GM19238 (cell line): ENCODE measurements around the gene PDLIM7.
A peak's percentile ranks its signal among the peaks of the same experiment; 100 is the strongest.

Experiments used
- DNase-seq: peaks from one replicate; pipeline ENCODE4 v3.0.0; 2011; ENCODE audit warnings: low spot score; ENCODE audit not compliant: insufficient read length

The PDLIM7 gene

DNA sequence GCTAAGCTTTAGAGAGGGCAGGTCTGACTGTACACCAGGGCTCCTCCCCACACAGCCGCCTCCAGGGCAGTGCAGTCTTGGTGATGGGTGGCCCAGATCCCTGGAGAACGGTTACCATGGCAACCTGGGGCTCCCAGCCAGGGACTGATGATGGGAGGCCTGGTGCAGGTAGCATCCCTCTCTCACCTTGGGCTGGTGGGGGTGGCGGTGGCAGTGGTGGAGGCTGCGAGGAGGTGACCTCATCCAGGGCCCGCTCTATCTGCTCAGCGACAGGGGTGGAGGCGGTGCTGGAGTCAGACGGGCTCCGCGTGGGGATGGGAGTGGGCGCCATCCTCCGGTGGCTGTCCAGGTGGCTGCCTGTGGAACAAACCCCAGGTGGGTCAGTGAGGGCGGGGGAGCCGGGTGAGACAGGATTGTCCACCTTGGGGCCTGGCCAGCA is 38.5 kb downstream of the PDLIM7 start:
- no peak for DNase-seq

- no peak for DNase-seq
These were observed 39.3 kb downstream of the PDLIM7 start for GRCh38 chr5:177457852-177458681.

- peak; percentile 96 for DNase-seq
These were observed 40.2 kb downstream of the PDLIM7 start for GRCh38 chr5:177456976-177457851.

DNA sequence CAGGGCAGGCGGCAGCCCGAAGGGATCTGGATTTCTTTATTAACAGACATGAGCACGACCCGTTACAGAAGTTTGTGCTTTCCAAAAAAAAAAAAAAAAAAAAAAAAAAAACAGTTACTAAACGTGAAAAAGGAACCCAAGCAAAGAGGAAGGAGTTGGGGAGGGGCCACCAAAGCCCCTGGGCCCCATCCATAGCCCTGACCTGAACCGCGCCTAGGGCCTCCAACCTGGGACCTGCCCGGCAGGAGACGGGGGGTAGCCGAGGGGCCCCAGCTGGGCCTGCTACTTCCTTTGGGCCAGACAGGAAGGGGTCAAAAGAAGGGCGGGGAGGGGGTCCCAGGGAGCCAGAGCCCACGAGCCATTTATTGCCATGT is 40.8 kb downstream of the PDLIM7 start:
- no peak for DNase-seq

GRCh38 chr5:177455661-177456590 is 41.5 kb downstream of the PDLIM7 start:
- DNase-seq: peak; percentile 97

DNA sequence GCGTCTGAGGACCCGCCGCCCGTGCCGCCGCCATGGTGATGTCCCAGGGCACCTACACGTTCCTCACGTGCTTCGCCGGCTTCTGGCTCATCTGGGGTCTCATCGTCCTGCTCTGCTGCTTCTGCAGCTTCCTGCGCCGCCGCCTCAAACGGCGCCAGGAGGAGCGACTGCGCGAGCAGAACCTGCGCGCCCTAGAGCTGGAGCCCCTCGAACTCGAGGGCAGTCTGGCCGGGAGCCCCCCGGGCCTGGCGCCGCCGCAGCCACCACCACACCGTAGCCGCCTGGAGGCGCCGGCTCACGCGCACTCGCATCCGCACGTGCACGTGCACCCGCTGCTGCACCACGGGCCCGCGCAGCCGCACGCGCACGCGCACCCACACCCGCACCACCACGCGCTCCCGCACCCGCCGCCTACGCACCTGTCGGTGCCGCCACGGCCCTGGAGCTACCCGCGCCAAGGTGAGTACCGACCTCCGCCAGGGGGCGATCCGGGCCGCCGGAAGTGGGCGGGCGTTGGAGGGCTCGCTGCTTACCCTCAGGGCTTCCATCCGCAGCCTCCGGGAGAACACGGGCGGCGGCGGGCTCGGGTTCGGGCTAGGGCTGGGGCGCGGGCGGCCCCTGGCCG is 42.3 kb downstream of the PDLIM7 start:
- peak; percentile 93 for DNase-seq

DNA sequence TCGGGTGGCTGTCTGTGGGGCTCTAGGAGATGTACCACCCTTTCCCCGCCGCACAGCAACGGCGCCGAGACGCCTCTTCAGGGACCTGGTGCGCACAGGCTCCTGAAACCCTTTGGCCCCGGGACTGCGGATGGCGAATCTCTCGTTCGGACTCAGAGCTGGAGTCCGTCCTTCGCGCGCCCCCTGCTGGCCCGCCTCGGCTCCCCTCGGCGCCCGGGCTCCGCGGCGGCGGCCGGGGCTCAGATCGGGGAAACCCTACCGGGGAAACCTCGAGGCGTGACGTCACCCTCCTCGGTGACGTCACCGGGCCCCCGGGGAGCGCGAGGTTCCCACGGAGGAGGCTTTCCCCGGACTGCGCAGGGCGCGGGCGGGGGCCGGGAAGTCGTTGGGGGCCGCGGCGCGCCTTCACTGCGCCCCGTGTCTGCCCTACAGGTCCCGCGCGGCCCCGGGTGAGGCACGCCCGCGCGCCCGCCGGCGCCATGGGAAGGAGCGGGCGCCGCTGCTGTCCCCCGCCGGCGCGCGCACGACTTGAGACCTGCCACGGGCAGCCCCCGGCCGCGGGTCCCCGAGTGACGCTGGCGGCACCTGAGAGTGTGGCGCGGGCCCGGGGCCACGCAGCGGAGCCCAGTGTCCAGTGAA is 42.9 kb downstream of the PDLIM7 start:
- DNase-seq: peak; percentile 99

DNA sequence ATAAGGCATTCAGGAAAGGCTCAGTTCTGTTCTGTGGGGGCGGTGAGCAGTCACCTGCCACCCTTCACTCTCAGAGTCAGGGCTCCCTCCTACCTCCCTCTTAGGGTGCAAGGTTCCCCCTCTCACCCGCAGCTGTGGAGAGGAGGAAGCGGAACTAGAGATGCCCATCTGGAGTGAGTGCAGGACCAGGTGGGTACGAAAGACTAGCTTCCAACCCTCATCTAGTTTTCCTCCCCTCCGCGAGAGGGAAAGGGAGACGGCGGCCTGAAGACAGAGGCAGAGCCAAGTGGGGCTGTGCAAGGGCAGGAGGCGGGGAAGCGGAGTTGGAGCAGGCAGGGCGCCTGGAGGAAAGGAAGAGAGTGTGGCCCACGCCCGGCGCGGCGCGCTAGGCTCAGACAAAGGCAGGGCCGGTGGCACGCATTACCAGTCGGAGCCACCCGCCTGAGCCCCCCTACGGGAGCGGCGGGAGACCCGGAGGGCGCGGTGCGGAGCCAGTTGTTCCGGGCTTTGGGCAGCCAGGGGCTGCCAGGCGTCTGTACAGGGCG is 43.5 kb downstream of the PDLIM7 start:
- DNase-seq: no peak

- DNase-seq: no peak
These were observed 44.4 kb downstream of the PDLIM7 start for GRCh38 chr5:177452688-177453638.

DNA sequence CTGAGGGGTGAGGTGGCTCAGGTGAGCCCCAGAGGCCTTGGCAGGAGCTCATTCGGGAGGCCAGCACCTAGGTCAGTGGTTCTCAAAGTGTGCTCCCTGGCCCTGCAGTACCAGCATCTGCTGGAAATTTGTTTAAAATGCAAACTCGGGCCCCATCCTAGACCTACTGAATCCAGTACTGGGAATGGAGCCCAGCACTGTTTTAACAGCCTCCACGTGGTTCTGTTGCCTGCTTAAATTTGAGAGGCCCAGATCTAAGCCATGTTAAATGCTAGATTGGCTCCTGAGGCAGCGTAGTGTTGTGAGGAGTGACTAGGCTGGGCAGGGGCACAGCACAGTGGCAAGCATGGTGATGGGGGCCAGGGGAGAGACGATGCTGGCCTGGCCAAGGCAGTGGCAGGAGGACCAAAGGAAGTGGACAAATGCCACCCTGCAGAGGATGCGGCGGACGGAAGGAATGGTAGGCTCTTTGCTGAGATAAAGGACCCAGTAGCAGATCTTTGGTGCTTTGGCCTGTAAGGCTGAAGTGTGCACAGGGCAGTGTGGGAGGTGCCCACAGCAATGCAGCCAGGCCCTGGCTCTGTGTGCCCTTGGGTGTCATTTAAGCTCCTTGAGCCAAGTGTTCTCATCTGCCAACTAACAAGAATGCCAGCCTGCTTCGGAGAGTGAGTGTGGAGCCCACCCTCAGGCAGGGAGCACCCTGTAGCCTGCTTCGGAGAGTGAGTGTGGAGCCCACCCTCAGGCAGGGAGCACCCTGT is 46.6 kb downstream of the PDLIM7 start:
- DNase-seq: no peak

DNA sequence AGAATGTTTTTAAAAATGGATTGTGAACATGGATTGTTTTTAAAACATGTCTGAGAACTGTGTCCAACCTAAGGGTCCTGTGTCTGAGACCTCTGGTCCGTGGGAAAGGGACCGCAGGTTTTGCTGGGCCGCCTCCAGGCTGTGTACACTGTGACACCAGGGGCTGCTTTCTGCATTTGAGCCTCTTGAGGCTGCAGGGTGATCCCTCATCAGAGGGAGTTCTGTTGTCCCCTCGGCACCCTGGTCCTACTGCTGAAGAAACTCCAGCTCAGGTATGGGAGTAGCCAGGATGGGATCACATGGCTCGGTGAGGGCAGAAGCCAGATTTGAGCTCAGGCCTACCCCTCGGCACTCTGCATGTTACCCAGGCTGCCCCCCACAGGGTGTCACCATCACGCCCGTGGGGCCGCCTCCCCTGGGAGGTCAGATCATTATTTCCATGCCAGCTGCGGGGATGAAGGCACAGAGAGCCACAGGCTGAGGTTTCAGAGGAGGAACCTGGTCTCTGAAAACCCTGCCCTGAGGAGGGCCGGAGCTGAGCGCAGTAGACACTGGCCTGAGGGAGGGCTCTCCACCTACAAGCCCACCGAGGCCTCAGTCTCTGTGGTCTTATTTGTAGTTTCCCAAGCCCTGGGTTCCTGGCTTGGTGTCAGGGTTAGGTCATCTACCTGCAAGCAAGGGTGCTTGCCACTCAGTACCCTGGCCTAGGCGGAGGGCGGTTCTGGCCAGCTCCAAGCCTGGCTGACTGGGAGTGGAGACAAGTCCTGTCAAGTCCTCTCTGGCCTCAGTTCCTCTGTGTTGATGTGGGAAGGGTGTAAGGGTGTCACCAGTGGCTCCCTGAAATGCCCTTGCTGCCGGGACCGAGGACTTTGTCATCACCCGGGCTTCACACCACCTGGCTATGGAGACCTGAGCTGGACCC is 48.0 kb downstream of the PDLIM7 start:
- no peak for DNase-seq

DNA sequence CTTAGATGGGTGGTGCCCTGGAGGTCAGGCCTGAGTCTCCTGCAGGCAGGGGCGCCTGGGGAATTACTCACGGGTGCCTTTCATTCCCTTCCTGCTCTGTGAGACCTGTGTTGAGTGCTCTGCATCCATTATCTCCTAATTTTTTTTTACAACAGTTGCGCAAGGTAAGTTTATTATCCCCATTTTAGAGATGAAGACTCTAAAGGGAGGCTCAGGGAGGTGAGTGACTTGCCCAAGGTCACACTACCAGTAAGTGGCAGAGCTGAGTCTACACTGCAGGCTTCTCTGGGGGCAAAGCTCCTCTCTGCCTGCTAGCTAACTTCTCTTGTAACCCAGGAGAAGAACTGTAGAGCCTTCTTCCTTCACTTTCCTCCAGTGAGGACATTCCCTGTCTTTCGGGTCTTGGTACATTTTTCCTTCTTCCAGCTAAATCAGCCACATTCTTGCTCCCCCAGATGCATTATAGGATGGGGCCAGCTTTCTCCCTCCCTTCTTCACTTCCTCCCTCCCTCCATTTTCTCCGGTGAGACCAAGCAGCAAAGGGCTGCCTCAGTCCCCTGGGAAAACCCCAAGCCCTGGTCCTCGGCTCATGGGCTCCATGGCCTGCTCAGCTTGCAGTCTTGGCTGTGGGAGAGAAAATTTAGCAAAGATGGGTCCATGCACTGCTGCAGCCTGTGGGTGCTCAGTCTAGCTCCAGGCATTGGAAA is 49.0 kb downstream of the PDLIM7 start:
- no peak for DNase-seq

DNA sequence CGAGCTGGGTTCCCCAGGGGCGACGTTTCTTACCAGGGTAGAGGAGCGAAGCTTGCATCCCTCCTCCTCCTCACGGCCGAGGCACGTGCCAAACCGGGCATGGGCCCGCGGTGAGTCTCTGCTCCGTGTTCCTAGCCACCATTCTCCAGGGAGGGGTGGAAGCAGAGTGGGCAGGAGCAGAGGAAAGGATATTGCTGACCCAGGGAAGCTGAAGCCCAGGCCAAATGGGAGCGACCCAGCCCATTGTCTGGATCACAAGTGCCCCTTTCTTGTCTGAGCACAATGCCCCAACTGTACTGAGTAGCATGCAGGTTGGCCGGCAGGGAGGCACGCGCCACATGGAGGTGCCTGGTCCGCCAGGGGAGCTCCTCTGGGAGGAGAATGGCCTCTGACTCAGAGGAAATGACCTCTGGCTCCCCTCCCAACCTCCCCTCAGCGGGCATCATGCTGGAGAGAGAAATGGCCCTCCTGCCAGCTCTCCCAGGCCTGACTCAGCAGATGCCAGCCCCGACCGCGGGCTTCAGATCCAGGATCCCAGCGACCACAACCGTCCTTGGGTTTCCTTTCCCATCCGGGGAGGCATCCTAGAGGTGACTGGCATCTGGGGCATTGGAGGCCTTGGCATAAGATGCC is 49.7 kb downstream of the PDLIM7 start:
- DNase-seq: no peak

DNA sequence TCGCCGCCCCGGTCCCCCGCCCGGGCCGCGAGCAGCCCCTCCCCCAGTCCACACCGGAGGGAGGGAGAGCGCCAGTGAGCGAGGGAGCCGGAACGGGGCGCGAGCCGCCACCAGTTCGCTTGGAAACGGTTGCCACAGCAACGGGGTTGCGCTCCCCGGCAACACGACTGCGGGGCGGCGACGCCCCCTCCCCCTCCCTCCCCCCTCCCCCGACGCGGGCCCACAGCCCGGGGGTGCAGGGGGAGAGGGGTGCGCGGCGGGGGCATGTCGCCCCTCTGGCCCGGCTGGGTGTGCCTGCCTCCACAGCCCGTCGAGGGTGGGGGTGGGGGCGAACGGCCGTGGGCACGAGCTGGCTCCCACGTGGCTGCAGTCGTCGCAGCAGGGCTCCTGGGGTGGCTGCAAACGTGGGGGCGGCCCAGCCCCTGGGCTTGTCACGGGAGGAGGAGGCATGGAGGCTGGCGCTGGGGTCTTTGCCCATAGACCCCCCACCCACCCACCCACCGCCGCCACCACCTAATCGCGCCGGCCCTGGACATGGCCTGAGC is 50.3 kb downstream of the PDLIM7 start:
- peak; percentile 76 for DNase-seq

DNA sequence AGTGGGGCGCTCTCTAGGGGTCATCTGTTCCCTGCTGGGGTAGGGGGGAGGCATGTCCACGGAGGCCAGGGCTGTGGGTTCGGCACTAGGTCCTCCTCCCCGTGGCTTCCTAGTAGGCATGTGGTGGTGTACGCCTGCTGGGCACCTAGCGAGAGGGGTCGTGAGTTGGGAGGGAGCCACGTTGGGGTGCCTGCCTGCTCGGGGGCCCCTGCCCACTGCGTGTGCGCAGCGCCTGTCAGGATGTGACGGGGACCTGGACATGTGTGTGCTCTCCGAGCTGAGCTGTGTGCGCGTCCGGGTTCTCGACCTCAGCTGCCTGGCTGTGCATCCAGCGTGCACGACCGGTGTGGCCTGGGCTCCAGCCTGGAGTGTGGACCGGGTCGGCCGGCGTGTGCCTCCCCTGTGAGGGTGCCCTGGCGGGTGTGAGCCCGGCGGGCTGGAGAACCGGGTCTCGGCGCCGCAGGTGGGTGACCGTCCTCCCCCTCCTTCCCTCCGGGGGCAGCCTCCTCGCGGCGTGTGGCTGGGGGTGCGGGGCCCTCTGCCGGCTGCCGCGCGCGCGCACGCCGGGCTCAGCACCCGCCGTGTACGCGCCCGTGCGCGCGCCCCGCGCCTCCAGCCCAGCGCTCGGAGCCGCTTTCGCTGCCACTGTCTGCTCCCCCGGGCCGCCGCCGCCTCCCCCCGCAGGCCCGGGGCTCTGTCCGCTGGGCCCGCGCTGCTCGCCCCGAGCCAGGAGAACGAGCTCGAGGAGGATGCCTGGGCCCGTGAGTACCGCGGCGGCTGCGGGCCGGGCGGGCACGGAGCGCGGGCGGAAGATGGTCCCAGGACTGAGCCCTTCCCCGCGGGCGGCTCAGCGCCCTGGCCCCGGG is 51.0 kb downstream of the PDLIM7 start, which contains the start of gene PRR7:
Gene PRR7 (plus strand): TSS at position 615 of the 866 bp plus-strand sequence. CDS start 8,254 bp downstream, outside the sequence.
- peak; percentile 94 for DNase-seq
